Ovary (tissue), 3 donors: ENCODE measurements around the gene SUSD5.

Experiments used
- POLR2A ChIP-seq: fragments of 450-650 bp; IDR thresholded peaks from one replicate; pipeline ENCODE4 v1.6.1; 2017; ENCODE audit warnings: antibody characterized with exemption, mild to moderate bottlenecking, moderate library complexity
- TF ChIP-seq, protein P1 (sequence below), 3 donors: fragments of 450-650 bp in 2 of 3; fragments of 200-600 bp in 1 of 3; IDR thresholded peaks; one replicate each; pipeline versions ENCODE4 v1.5.1 to v1.8.0; 2016 to 2022; ENCODE audit warnings: antibody characterized with exemption in 3 of 3, mild to moderate bottlenecking in 1 of 3
- donor health status: DM: no; HTN: no; CAD: no.

DNA sequence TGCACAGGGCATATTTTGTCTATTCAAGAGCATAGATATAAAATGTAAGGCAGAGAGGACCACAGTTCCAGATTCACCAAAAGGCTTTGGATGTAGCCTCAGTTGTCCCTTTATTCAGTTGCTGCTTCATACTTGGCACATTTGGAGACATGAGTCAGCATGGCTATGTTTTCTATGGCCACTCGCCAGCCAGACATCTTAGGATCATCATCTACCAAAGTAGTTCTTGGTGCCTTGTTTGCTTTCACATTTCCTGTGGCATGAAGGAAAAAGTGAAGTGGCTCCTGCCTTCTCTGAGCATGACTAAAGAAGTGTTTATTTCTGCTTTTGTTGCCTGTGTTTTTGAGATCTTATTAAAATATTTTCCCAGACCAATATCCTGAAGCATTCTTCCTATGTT, 7.2 kb downstream of the SUSD5 start:
- no peak for TF ChIP-seq POLR2A
- TF ChIP-seq, protein P1, sequence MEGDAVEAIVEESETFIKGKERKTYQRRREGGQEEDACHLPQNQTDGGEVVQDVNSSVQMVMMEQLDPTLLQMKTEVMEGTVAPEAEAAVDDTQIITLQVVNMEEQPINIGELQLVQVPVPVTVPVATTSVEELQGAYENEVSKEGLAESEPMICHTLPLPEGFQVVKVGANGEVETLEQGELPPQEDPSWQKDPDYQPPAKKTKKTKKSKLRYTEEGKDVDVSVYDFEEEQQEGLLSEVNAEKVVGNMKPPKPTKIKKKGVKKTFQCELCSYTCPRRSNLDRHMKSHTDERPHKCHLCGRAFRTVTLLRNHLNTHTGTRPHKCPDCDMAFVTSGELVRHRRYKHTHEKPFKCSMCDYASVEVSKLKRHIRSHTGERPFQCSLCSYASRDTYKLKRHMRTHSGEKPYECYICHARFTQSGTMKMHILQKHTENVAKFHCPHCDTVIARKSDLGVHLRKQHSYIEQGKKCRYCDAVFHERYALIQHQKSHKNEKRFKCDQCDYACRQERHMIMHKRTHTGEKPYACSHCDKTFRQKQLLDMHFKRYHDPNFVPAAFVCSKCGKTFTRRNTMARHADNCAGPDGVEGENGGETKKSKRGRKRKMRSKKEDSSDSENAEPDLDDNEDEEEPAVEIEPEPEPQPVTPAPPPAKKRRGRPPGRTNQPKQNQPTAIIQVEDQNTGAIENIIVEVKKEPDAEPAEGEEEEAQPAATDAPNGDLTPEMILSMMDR (IDR thresholded peaks at IDR 0.05): no peak
